ENCODE results near the gene PARD6B.

The PARD6B gene

DNA sequence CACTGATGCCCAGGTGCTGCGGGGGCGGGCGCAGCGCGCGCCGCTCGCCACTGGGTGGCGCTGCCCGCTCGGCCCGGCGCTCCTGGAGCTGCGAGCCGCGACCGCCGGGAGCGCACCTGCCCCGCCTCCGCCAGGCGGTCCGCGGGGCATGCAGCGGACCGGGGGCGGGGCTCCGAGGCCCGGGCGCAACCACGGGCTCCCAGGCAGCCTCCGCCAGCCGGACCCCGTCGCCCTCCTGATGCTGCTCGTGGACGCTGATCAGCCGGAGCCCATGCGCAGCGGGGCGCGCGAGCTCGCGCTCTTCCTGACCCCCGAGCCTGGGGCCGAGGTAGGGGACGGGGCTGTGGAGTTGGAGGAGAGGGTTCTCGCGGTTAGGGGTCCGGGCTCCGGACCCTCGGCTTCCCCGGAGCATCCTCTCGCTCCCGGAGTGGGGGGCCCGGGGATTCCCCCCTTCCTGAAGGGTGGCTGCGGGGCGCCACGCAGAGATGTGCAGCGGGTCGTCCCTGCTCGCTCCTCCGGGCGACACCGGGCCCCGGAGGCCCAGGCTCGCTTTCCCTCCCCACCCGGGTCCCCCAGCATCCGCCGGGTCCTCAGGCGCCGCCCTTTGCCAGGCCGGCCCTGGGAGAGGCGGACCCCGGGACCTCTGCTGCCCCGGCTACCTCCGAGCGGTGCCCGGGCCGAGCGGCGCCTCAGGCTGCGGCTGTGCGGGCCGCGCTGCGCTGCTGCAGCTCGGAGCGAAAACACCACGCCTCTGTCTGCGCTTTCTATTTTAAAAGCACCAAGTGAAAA is 63.7 kb downstream of the PARD6B start, which contains the start of gene BCAS4:
Gene BCAS4 (plus strand): TSS at position 216 of the 789 bp plus-strand sequence. CDS start 23 bp downstream, at position 239.
- no peak for TF ChIP-seq CTCF (conservative IDR thresholded peaks at IDR 0.05; ENCODE audit: low read depth, low read length)
- H3K9ac ChIP-seq, result peak within 1 kb of the TSS; percentile 20; the same call in 1 of the 2 replicates
- no peak within 1 kb of the TSS for H3K27ac ChIP-seq
- H4K20me1 ChIP-seq (ENCODE audit: insufficient read depth), result no peaks in the 10 kb centered on the region
- peaks cover 3% of the 10 kb centered on the region; the same call in 1 of the 2 replicates for H3K27me3 ChIP-seq (ENCODE audit: insufficient read depth, low read depth)
- no peaks in the 10 kb centered on the region for H3K79me2 ChIP-seq (ENCODE audit: insufficient read depth, low read depth)
- H3K36me3 ChIP-seq (ENCODE audit: insufficient read depth), result no peaks in the 10 kb centered on the region
- H3K4me1 ChIP-seq (ENCODE audit: low read depth, poor library complexity, severe bottlenecking), result peaks cover 20% of the 10 kb centered on the region
- peak within 1 kb of the TSS; percentile 97 for H2AFZ ChIP-seq (ENCODE audit: low read depth)
- H3K4me2 ChIP-seq, result peak within 1 kb of the TSS; percentile 56
- no peak within 1 kb of the TSS for H3K4me3 ChIP-seq (IDR thresholded peaks at IDR 0.05; ENCODE audit: insufficient read depth, low read depth, low read length)

- H3K9ac ChIP-seq, result no peak overlapping the region
- H4K20me1 ChIP-seq (ENCODE audit: insufficient read depth), result no peaks in the 10 kb centered on the region
- H3K4me3 ChIP-seq (IDR thresholded peaks at IDR 0.05; ENCODE audit: insufficient read depth, low read depth, low read length), result no peak overlapping the region
- H2AFZ ChIP-seq (ENCODE audit: low read depth), result no peak overlapping the region
- H3K36me3 ChIP-seq (ENCODE audit: insufficient read depth), result no peaks in the 10 kb centered on the region
- peaks cover 8% of the 10 kb centered on the region for H3K4me1 ChIP-seq (ENCODE audit: low read depth, poor library complexity, severe bottlenecking)
- H3K4me2 ChIP-seq, result no peak overlapping the region
- no peak overlapping the region for H3K27ac ChIP-seq
- H3K27me3 ChIP-seq (ENCODE audit: insufficient read depth, low read depth), result peaks cover 3% of the 10 kb centered on the region; the same call in 1 of the 2 replicates
- H3K79me2 ChIP-seq (ENCODE audit: insufficient read depth, low read depth), result no peaks in the 10 kb centered on the region
- no peak for TF ChIP-seq CTCF (conservative IDR thresholded peaks at IDR 0.05; ENCODE audit: low read depth, low read length)
Measured at GRCh38 chr20:50797142-50797541, 65.8 kb downstream of the PARD6B start.

DNA sequence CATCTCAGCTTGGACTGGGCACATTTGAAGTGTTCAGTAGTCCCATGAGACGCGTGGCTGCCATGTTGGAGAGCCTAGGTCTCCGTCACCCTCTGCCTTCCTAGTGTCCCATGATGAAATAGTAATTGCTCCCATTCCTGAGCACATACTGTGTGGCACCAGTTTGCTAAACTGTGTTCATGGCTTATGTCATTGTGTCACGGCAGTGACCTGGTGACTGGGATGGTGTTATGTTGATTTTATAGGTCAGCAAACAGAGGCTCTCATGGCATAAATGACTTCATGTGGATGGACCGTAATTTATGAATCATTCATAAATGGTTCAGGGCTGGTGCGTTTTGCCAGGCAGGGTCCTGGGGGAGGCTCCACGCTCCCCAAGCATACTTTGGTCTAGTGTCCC is 67.3 kb downstream of the PARD6B start:
- H3K27ac ChIP-seq, result no peak overlapping the region
- TF ChIP-seq CTCF (conservative IDR thresholded peaks at IDR 0.05; ENCODE audit: low read depth, low read length), result no peak
- no peaks in the 10 kb centered on the region for H4K20me1 ChIP-seq (ENCODE audit: insufficient read depth)
- no peak overlapping the region for H3K4me2 ChIP-seq
- no peak overlapping the region for H3K4me3 ChIP-seq (IDR thresholded peaks at IDR 0.05; ENCODE audit: insufficient read depth, low read depth, low read length)
- no peaks in the 10 kb centered on the region for H3K36me3 ChIP-seq (ENCODE audit: insufficient read depth)
- H3K4me1 ChIP-seq (ENCODE audit: low read depth, poor library complexity, severe bottlenecking), result peaks cover 8% of the 10 kb centered on the region
- H3K27me3 ChIP-seq (ENCODE audit: insufficient read depth, low read depth), result no peaks in the 10 kb centered on the region; the same call in 1 of the 2 replicates
- H3K79me2 ChIP-seq (ENCODE audit: insufficient read depth, low read depth), result no peaks in the 10 kb centered on the region
- no peak overlapping the region for H2AFZ ChIP-seq (ENCODE audit: low read depth)
- H3K9ac ChIP-seq, result no peak overlapping the region

GRCh38 chr20:50799176-50799889 is 68.0 kb downstream of the PARD6B start:
- H3K4me1 ChIP-seq (ENCODE audit: low read depth, poor library complexity, severe bottlenecking), result peaks cover 8% of the 10 kb centered on the region
- H4K20me1 ChIP-seq (ENCODE audit: insufficient read depth), result no peaks in the 10 kb centered on the region
- no peak overlapping the region for H3K27ac ChIP-seq
- TF ChIP-seq CTCF (conservative IDR thresholded peaks at IDR 0.05; ENCODE audit: low read depth, low read length), result no peak
- no peak overlapping the region for H2AFZ ChIP-seq (ENCODE audit: low read depth)
- no peaks in the 10 kb centered on the region for H3K36me3 ChIP-seq (ENCODE audit: insufficient read depth)
- no peak overlapping the region for H3K4me2 ChIP-seq
- H3K9ac ChIP-seq, result no peak overlapping the region
- no peak overlapping the region for H3K4me3 ChIP-seq (IDR thresholded peaks at IDR 0.05; ENCODE audit: insufficient read depth, low read depth, low read length)
- H3K27me3 ChIP-seq (ENCODE audit: insufficient read depth, low read depth), result no peaks in the 10 kb centered on the region
- no peaks in the 10 kb centered on the region for H3K79me2 ChIP-seq (ENCODE audit: insufficient read depth, low read depth)

Data from KMS-11 (cell line).